ENCODE data around the gene BCAN.

DNA sequence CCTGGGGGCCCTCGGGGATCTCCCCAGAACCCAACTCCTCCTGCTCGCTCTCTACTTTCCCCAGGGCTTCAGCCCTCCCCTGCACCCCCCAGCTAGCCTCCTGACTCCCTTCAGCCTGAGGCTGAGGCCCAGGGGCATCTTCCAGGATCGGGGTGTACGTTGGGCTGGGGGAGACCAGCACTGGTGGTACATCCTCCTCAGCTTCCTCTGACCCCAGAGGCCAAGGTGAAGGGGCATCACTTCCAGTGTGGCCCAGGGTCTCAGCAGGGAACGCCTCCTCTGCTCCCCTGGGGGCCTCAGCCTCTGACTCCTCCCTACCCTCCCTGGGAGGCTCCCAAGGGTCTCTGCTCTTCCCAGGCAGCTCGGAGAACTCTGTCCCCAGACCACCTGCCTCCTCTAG, 28.4 kb downstream of the BCAN start:
- TF ChIP-seq EHMT2 (IDR thresholded peaks at IDR 0.05; ENCODE audit: low read depth) (no peak), RARB (CRISPR knock-in tag; IDR thresholded peaks at IDR 0.05) (no peak), MYC (IDR thresholded peaks at IDR 0.05; ENCODE audit: borderline replicate concordance, low read length) (no peak), RFX5 (IDR thresholded peaks at IDR 0.05) (no peak), SREBF2 (IDR thresholded peaks at IDR 0.05) (no peak), NR3C1 (IDR thresholded peaks at IDR 0.05) (no peak), POLR2A (IDR thresholded peaks at IDR 0.05; ENCODE audit: low read length) (no peak), ZFP36 (IDR thresholded peaks at IDR 0.05; ENCODE audit: borderline replicate concordance, partially characterized antibody) (no peak), MAFK (IDR thresholded peaks at IDR 0.05; ENCODE audit: partially characterized antibody) (no peak)
- TF ChIP-seq, protein P1, sequence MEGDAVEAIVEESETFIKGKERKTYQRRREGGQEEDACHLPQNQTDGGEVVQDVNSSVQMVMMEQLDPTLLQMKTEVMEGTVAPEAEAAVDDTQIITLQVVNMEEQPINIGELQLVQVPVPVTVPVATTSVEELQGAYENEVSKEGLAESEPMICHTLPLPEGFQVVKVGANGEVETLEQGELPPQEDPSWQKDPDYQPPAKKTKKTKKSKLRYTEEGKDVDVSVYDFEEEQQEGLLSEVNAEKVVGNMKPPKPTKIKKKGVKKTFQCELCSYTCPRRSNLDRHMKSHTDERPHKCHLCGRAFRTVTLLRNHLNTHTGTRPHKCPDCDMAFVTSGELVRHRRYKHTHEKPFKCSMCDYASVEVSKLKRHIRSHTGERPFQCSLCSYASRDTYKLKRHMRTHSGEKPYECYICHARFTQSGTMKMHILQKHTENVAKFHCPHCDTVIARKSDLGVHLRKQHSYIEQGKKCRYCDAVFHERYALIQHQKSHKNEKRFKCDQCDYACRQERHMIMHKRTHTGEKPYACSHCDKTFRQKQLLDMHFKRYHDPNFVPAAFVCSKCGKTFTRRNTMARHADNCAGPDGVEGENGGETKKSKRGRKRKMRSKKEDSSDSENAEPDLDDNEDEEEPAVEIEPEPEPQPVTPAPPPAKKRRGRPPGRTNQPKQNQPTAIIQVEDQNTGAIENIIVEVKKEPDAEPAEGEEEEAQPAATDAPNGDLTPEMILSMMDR (IDR thresholded peaks at IDR 0.05): no peak
- TF ChIP-seq, protein P2, sequence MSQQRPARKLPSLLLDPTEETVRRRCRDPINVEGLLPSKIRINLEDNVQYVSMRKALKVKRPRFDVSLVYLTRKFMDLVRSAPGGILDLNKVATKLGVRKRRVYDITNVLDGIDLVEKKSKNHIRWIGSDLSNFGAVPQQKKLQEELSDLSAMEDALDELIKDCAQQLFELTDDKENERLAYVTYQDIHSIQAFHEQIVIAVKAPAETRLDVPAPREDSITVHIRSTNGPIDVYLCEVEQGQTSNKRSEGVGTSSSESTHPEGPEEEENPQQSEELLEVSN (IDR thresholded peaks at IDR 0.05; ENCODE audit: borderline replicate concordance, low read depth): no peak

Measured in A549 (cell line).